Natural killer cell (primary cell): ENCODE data around the gene ANXA9. TPM values are rescaled to one million over a fixed set of nuclear protein-coding genes. Genes with fewer than 3 reads are reported as not detected.

Experiments
- ATAC-seq, 3 donors: fragments of 150-1000 bp in 2 of 3; fragments of 200-7000 bp in 1 of 3; cut with Tn5 transposase; 1 replicate in 1 of 3; 2 replicates in 2 of 3; pipeline ENCODE4 v1.10.0; 2021; ENCODE audit warnings: mild to moderate bottlenecking in 2 of 3, moderate library complexity in 2 of 3
- DNase-seq, 2 donors: peaks; one replicate each; pipeline versions ENCODE4 v3.0.0 to v3.0.0-alpha.2; 2013 to 2021; ENCODE audit warnings: mixed read lengths in 1 of 2
- H3K27ac ChIP-seq: one replicate; pipeline ENCODE4 v1.5.1; 2013; ENCODE audit warnings: mild to moderate bottlenecking, low read length
- H3K27me3 ChIP-seq: one replicate; pipeline ENCODE4 v1.6.1; 2013; ENCODE audit warnings: low read length; ENCODE audit not compliant: control insufficient read depth, insufficient read depth
- H3K36me3 ChIP-seq: one replicate; pipeline ENCODE4 v1.6.1; 2013; ENCODE audit warnings: low read length; ENCODE audit not compliant: control insufficient read depth, insufficient read depth
- H3K4me1 ChIP-seq: one replicate; pipeline ENCODE4 v1.6.1; 2013; ENCODE audit warnings: low read length; ENCODE audit not compliant: control insufficient read depth, insufficient read depth
- H3K4me3 ChIP-seq: one replicate; pipeline ENCODE4 v1.5.1; 2013; ENCODE audit warnings: low read length
- H3K9me3 ChIP-seq: one replicate; pipeline ENCODE4 v1.6.1; 2013; ENCODE audit warnings: low read length; ENCODE audit not compliant: control insufficient read depth, insufficient read depth
- H3K27ac Mint-ChIP-seq, 2 donors: one replicate each; pipeline ENCODE4 v1.8.0; 2022; ENCODE audit warnings: mild to moderate bottlenecking in 2 of 2, mixed read lengths in 2 of 2, moderate library complexity in 1 of 2
- H3K27me3 Mint-ChIP-seq, 2 donors: one replicate each; pipeline ENCODE4 v1.8.0; 2022; ENCODE audit warnings: low read depth in 2 of 2, mixed read lengths in 2 of 2
- H3K36me3 Mint-ChIP-seq: one replicate; pipeline ENCODE4 v1.8.0; 2022; ENCODE audit warnings: mixed read lengths
- H3K4me1 Mint-ChIP-seq, 2 donors: one replicate each; pipeline ENCODE4 v1.8.0; 2022; ENCODE audit warnings: mixed read lengths in 2 of 2
- H3K4me3 Mint-ChIP-seq: one replicate; pipeline ENCODE4 v1.8.0; 2022; ENCODE audit warnings: mild to moderate bottlenecking, moderate library complexity, mixed read lengths
- H3K9me3 Mint-ChIP-seq, 2 donors: one replicate each; pipeline ENCODE4 v1.8.0; 2022; ENCODE audit warnings: mixed read lengths in 2 of 2
- CTCF ChIP-seq: fragments of 200-600 bp; IDR thresholded peaks from one replicate; pipeline ENCODE4 v1.8.0; 2022; ENCODE audit warnings: antibody characterized with exemption
- WGBS: methylation state at CpG from one replicate; pipeline ENCODE4 v1.1.7; 2013; ENCODE audit warnings: missing lambda C conversion rate; ENCODE audit not compliant: insufficient coverage; 5-methylcytosine and 5-hydroxymethylcytosine counted together
- intact Hi-C: fragments of 100-400 bp; cut with micrococcal nuclease; formaldehyde crosslinking; loops from one replicate; pipeline ENCODE4 v1.14.2; 2022
- total RNA-seq, 4 donors: library from RNA; stranded (reverse); fragments of 120-200 nt in 1 of 4; gene quantifications; one replicate each; pipeline versions ENCODE4 v1.2.3 to v1.2.4, GENCODE V29; 2013 to 2022

ANXA9 gene
- total RNA-seq, 3 donors from 2014 or later (not counting 1 experiment from before 2014, with no cell fraction given): 0.25 TPM; not detected in 2

DNA sequence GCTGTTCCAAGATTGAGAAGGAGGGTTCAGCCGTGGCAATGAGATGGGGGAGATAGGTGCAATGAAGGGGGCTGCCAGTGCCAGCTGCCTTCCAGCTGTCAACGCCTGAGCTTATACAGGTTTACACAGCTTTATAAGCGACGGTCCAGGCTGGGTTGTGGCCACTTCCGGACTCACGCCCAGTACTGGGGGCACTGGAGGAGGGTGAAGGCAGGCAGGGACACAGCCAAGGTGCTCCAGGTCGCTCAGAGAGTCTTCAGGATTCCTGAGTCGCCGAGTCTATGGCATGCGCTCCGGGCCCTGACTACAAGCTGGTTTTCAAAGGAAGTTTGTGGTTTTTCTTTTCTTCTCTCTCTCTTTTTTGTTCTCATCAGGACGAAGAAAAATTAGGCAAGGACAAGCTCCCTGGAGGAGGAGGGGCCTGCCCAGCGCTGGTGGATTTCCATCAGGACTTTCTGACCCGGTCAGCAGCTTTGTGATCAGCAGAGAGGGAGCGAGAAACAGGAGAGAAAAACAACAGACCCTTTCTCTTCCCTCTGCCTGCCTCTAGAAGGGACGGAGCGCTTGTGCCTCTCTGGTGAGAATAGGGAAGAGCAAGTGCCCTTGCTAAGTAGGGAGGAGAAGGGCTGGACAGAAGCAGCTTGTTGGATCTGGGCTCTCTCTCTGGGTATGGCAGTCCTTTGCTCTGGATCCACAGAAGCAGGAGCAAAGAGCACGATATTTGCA, 24.4 kb downstream of the ANXA9 start, which contains the start of gene MINDY1:
Gene MINDY1, minus strand, starts transcription at position 576 of the 726 bp plus-strand sequence. CDS start 4,285 bp downstream, outside the sequence.
- H3K4me3 ChIP-seq: peak within 1 kb of the TSS; percentile 51
- no peaks in the 10 kb centered on the region for H3K9me3 ChIP-seq
- H3K4me1 Mint-ChIP-seq: peaks cover 52 to 65% of the 10 kb centered on the region in 2 donors
- TF ChIP-seq CTCF: no peak
- peaks cover 63% of the 10 kb centered on the region for H3K4me1 ChIP-seq
- peak in 2 of 3 donors; percentile 3 to 36 for ATAC-seq
- peak within 1 kb of the TSS; percentile 95 to 96 for H3K27ac Mint-ChIP-seq
- no peaks in the 10 kb centered on the region for H3K27me3 ChIP-seq
- no peaks in the 10 kb centered on the region for H3K9me3 Mint-ChIP-seq
- H3K36me3 ChIP-seq: no peaks in the 10 kb centered on the region
- no peaks in the 10 kb centered on the region for H3K27me3 Mint-ChIP-seq
- H3K27ac ChIP-seq: peak within 1 kb of the TSS; percentile 95
- DNase-seq: peak; percentile 26 to 63
- intact Hi-C loops: no loop called here
- H3K36me3 Mint-ChIP-seq: no peaks in the 10 kb centered on the region
- peak within 1 kb of the TSS; percentile 94 for H3K4me3 Mint-ChIP-seq
- 9% methylated on average over 17 of the region's 18 CpGs for WGBS

DNA sequence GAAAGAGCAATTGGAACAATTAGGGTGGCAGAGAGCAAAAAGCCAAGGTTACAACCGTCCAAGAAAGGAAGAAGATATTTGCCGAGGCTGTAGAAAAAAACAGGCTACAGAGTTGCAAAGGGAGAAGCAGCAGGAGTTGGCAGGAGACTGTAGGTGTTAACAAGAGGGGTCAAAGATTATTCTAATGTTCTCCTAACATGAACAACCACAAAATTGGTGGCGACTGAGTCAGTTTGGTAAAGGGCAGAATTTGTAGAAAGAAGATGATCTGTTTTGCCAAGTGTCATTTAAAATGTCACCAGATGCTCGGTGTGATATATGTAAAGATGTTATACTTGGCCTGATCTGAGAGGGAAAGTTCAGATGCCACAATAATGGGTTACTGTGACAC, 25.8 kb downstream of the ANXA9 start:
- Mint-ChIP-seq H3K9me3 (no peaks in the 10 kb centered on the region), H3K27me3 (no peaks in the 10 kb centered on the region), H3K36me3 (no peaks in the 10 kb centered on the region), H3K27ac (peak overlapping the region; percentile 95 to 96), H3K4me3 (peak overlapping the region; percentile 94), H3K4me1 (peaks cover 53 to 65% of the 10 kb centered on the region in 2 donors)
- WGBS: 21% methylated on average over 4 of the region's 4 CpGs
- DNase-seq (no peak), ATAC-seq (no peak)
- Histone ChIP-seq H3K4me1 (peaks cover 55% of the 10 kb centered on the region), H3K9me3 (no peaks in the 10 kb centered on the region), H3K27me3 (no peaks in the 10 kb centered on the region), H3K4me3 (peak overlapping the region; percentile 73), H3K27ac (peak overlapping the region; percentile 95), H3K36me3 (no peaks in the 10 kb centered on the region)
- no peak for TF ChIP-seq CTCF
- intact Hi-C loops: loop anchor here (1.0 to 2.0 kb wide), 2 partner anchors 41 to 51 kb away; partner anchors contain the start of gene CDC42SE1

DNA sequence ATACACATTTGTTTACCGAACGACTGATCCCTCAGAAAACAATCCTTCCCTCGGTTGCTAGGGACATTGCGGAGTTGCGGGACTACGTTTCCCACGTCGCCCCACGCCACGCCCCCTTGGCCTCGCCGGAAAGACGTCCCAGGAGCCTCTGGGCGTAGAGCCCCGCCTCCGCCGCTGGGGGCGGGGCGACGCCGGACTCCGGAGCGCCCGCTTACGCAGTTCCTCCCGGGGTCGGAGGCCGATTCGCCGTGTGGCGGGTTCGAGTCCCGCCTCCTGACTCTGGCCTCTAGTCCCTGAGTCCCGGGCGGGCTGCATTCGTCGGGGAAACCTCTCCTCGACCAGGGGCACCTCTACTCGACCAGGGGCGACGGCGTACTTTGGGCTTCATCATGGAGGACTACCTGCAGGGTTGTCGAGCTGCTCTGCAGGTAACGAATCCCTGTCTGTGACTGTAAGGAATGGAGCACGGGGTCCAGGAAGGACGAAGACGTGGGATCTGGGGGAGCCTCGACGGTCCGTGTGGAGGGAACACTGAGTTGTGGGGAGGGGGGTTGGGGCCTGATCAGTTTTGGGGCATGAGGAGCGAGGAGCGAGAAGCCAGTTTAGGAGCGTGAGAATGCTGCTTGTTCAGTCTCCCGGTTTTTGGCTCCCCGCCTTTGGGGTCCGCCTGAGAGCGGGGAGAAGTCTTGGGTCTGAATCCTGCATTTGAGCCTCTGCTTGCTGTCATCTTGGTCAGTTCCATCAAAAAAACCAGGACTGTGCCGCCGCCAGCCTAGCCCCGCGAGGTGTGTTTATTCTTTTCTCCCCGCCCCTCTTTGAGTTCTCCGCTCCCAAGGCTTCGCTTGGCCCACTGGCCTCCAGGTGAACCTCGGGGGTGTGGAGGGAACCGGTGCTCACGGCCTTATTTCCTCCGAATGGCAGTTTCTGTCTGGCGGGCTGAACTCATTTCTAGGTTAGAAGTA, 26.4 kb downstream of the ANXA9 start, which contains the start of gene PRUNE1:
Gene PRUNE1, plus strand, starts transcription at position 206 of the 962 bp plus-strand sequence. Its CDS starts 184 bp downstream, at position 390.
- Mint-ChIP-seq H3K27ac (peak within 1 kb of the TSS; percentile 95 to 96), H3K36me3 (no peaks in the 10 kb centered on the region), H3K9me3 (no peaks in the 10 kb centered on the region), H3K4me3 (peak within 1 kb of the TSS; percentile 94), H3K27me3 (no peaks in the 10 kb centered on the region), H3K4me1 (peaks cover 53 to 61% of the 10 kb centered on the region in 2 donors)
- Histone ChIP-seq H3K4me1 (peaks cover 48% of the 10 kb centered on the region), H3K9me3 (no peaks in the 10 kb centered on the region), H3K27me3 (no peaks in the 10 kb centered on the region), H3K27ac (peak within 1 kb of the TSS; percentile 95), H3K36me3 (peaks cover 3% of the 10 kb centered on the region), H3K4me3 (peak within 1 kb of the TSS; percentile 73)
- WGBS: under 1% methylated on average over 69 of the region's 69 CpGs
- DNase-seq (peak; percentile 96 to 99), ATAC-seq (peak; percentile 87 to 97 (median 93))
- no peak for TF ChIP-seq CTCF
- intact Hi-C loops: loop anchor here (1.0 to 2.0 kb wide), 2 partner anchors 40 to 51 kb away; partner anchors contain the start of gene CDC42SE1
